H9 (cell line): Measurements from ENCODE around the gene TSPYL2. TPM values are rescaled to one million over a fixed set of nuclear protein-coding genes. Genes with fewer than 3 reads are reported as not detected.

Experiments
- DNase-seq: peaks from one replicate; pipeline ENCODE4 v3.0.0-alpha.2; 2017
- H2AFZ ChIP-seq: one replicate; pipeline ENCODE4 v1.6.1; 2013; ENCODE audit warnings: mild to moderate bottlenecking, low read length, control low read depth, moderate library complexity
- H2AK5ac ChIP-seq: 2 replicates; pipeline ENCODE4 v1.6.1; 2013; ENCODE audit warnings: low read length, control low read depth, mixed read lengths; ENCODE audit not compliant: insufficient read length
- H2BK120ac ChIP-seq: one replicate; pipeline ENCODE4 v1.6.1; 2013; ENCODE audit warnings: low read depth, mild to moderate bottlenecking, low read length, control low read depth, inconsistent platforms; ENCODE audit not compliant: poor library complexity, severe bottlenecking
- H2BK12ac ChIP-seq: 2 replicates; pipeline ENCODE4 v1.6.1; 2013; ENCODE audit warnings: low read length, control low read depth, mixed read lengths, low read depth; ENCODE audit not compliant: insufficient read length
- H2BK15ac ChIP-seq: 2 replicates; pipeline ENCODE4 v1.6.1; 2013; ENCODE audit warnings: low read depth, low read length, control low read depth
- H2BK20ac ChIP-seq: one replicate; pipeline ENCODE4 v1.6.1; 2013; ENCODE audit warnings: low read depth, mild to moderate bottlenecking, low read length, control low read depth, inconsistent platforms; ENCODE audit not compliant: poor library complexity, severe bottlenecking
- H2BK5ac ChIP-seq: 2 replicates; pipeline ENCODE4 v1.6.1; 2013; ENCODE audit warnings: low read length, control low read depth, mixed read lengths; ENCODE audit not compliant: insufficient read length
- H3K14ac ChIP-seq: 2 replicates; pipeline ENCODE4 v1.6.1; 2013; ENCODE audit warnings: low read length, control low read depth; ENCODE audit not compliant: insufficient read depth
- H3K18ac ChIP-seq: 2 replicates; pipeline ENCODE4 v1.6.1; 2013; ENCODE audit warnings: low read depth, mild to moderate bottlenecking, mixed read lengths, low read length, control low read depth; ENCODE audit not compliant: insufficient read length
- H3K23ac ChIP-seq: 2 replicates; pipeline ENCODE4 v1.6.1; 2013; ENCODE audit warnings: low read length, control low read depth, mixed read lengths, low read depth; ENCODE audit not compliant: insufficient read length
- H3K23me2 ChIP-seq: 2 replicates; pipeline ENCODE4 v1.6.1; 2013; ENCODE audit warnings: low read depth, mild to moderate bottlenecking, mixed read lengths, low read length, control low read depth; ENCODE audit not compliant: insufficient read length, poor library complexity, severe bottlenecking
- H3K27ac ChIP-seq: 2 replicates; pipeline ENCODE4 v1.5.1; 2013; ENCODE audit warnings: low read length, control low read depth, mixed read lengths, low read depth; ENCODE audit not compliant: insufficient read length
- H3K27me3 ChIP-seq: 2 replicates; pipeline ENCODE4 v1.6.1; 2013; ENCODE audit warnings: low read length, control low read depth, inconsistent platforms; ENCODE audit not compliant: insufficient read depth
- H3K4ac ChIP-seq: 2 replicates; pipeline ENCODE4 v1.6.1; 2013; ENCODE audit warnings: low read depth, mild to moderate bottlenecking, control low read depth, inconsistent platforms, low read length, moderate library complexity
- H3K4me1 ChIP-seq: 2 replicates; pipeline ENCODE4 v1.6.1; 2013; ENCODE audit warnings: low read length, control low read depth, inconsistent platforms; ENCODE audit not compliant: insufficient read depth
- H3K4me2 ChIP-seq: 2 replicates; pipeline ENCODE4 v1.6.1; 2013; ENCODE audit warnings: low read length, control low read depth, mixed read lengths; ENCODE audit not compliant: insufficient read length, insufficient read depth
- H3K56ac ChIP-seq: 2 replicates; pipeline ENCODE4 v1.6.1; 2013; ENCODE audit warnings: low read depth, mild to moderate bottlenecking, mixed read lengths, low read length, control low read depth; ENCODE audit not compliant: insufficient read length
- H3K79me1 ChIP-seq: 2 replicates; pipeline ENCODE4 v1.6.1; 2013; ENCODE audit warnings: low read depth, mild to moderate bottlenecking, moderate library complexity, low read length, control low read depth, inconsistent platforms; ENCODE audit not compliant: insufficient read depth, poor library complexity, severe bottlenecking
- H3K79me2 ChIP-seq: 2 replicates; pipeline ENCODE4 v1.6.1; 2013; ENCODE audit warnings: low read length, control low read depth, inconsistent platforms; ENCODE audit not compliant: insufficient read depth
- H3K9ac ChIP-seq: 2 replicates; pipeline ENCODE4 v1.6.1; 2013; ENCODE audit warnings: low read length, control low read depth, mixed read lengths; ENCODE audit not compliant: insufficient read length; ENCODE audit errors: extremely low read depth
- H3K9me3 ChIP-seq: one replicate; pipeline ENCODE4 v1.6.1; 2013; ENCODE audit warnings: low read depth, low read length, inconsistent platforms; ENCODE audit not compliant: control insufficient read depth
- H3T11ph ChIP-seq: one replicate; pipeline ENCODE4 v1.6.1; 2013; ENCODE audit warnings: mild to moderate bottlenecking, low read length, control low read depth, inconsistent platforms
- H4K20me1 ChIP-seq: one replicate; pipeline ENCODE4 v1.6.1; 2013; ENCODE audit not compliant: control insufficient read depth, insufficient read length, insufficient read depth
- H4K5ac ChIP-seq: 2 replicates; pipeline ENCODE4 v1.6.1; 2013; ENCODE audit warnings: low read depth, mild to moderate bottlenecking, mixed read lengths, low read length, control low read depth; ENCODE audit not compliant: insufficient read length
- H4K8ac ChIP-seq: replicated peaks from 2 replicates; pipeline ENCODE4 v1.6.1; 2013; ENCODE audit warnings: low read length, control low read depth, mixed read lengths, low read depth; ENCODE audit not compliant: insufficient read length
- H4K91ac ChIP-seq: 2 replicates; pipeline ENCODE4 v1.6.1; 2013; ENCODE audit warnings: low read depth, mild to moderate bottlenecking, moderate library complexity, mixed read lengths, low read length, control low read depth; ENCODE audit not compliant: insufficient read length
- H3K27ac Mint-ChIP-seq, 3 experiments: 2 replicates in 2 of 3; 3 replicates in 1 of 3; pipeline ENCODE4 v1.8.0; 2020 to 2021; ENCODE audit warnings: mixed read lengths in 3 of 3, mild to moderate bottlenecking in 1 of 3, moderate library complexity in 1 of 3
- H3K27me3 Mint-ChIP-seq: 2 replicates; pipeline ENCODE4 v1.8.0; 2021; ENCODE audit warnings: low read depth, mild to moderate bottlenecking, moderate library complexity, mixed read lengths
- H3K36me3 Mint-ChIP-seq, 3 experiments: 2 replicates in 2 of 3; 3 replicates in 1 of 3; pipeline ENCODE4 v1.8.0; 2020 to 2021; ENCODE audit warnings: low read depth in 3 of 3, mixed read lengths in 3 of 3; ENCODE audit not compliant: insufficient read depth in 1 of 3
- H3K4me1 Mint-ChIP-seq, 2 experiments: 2 replicates each; pipeline ENCODE4 v1.8.0; 2020; ENCODE audit warnings: mixed read lengths in 2 of 2
- H3K4me3 Mint-ChIP-seq, 2 experiments: 2 replicates in 1 of 2; 3 replicates in 1 of 2; pipeline ENCODE4 v1.8.0; 2020 to 2021; ENCODE audit warnings: mild to moderate bottlenecking in 2 of 2, mixed read lengths in 2 of 2, moderate library complexity in 1 of 2
- H3K9me3 Mint-ChIP-seq, 2 experiments: 2 replicates in 1 of 2; 3 replicates in 1 of 2; pipeline ENCODE4 v1.8.0; 2020; ENCODE audit warnings: mild to moderate bottlenecking in 2 of 2, mixed read lengths in 2 of 2, moderate library complexity in 1 of 2
- WGBS: extraction: QIAGEN DNeasy Blood & Tissue Kit; methylation state at CpG from one replicate; pipeline ENCODE4 v1.1.7; 2013; ENCODE audit warnings: missing lambda C conversion rate, low lambda C conversion rate, mixed read lengths; ENCODE audit not compliant: insufficient read length; ENCODE audit errors: extremely low coverage; 5-methylcytosine and 5-hydroxymethylcytosine counted together
- total RNA-seq: library from RNA; stranded (reverse); gene quantifications from 2 replicates; pipeline ENCODE4 v1.2.1, GENCODE V29; 2021
- TF ChIP-seq, protein P1 (sequence below): fragments of 200-600 bp; sonication (generic); conservative IDR thresholded peaks from 3 replicates; pipeline ENCODE4 v1.8.0; 2021; ENCODE audit warnings: antibody characterized with exemption, mild to moderate bottlenecking

Gene TSPYL2
- total RNA-seq, 1 experiment from 2014 or later: 24.6 TPM

DNA sequence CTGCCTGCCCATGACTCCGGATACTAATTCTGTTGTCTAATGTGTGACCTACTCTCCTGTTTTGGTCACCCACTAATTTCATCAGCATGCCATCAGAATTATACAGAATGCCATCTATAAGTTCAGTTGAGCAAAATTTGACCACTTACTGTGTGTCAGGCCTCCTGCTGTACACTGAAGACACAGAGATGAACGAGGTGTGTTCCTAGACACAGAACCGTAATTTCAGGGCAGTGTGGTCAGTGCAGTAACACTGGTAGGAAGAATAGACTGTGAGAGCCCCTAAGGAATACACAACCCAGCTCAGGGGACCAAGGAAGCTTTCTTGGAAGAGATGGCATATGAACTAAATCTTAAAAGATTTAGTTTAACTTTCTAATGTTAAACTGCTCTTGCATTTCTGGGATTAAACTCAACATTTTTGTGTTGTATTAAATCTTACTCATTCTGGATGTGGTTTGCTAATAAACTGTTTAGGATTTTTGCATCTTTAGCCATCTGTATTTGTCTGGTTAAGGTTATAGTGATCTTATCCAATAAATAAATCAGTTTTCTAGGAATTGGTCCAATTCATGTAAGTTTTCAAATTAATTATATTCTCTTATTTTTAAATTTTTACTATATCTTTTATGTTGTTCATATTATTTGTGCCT lies 46.1 kb downstream of the TSPYL2 start:
- no CpG with 5 or more reads among the region's 3 CpGs for WGBS

More for the DNA sequence above, 46.1 kb downstream of the TSPYL2 start:
- Histone ChIP-seq H3K79me1 (no peaks in the 10 kb centered on the region), H3K4me1 (no peaks in the 10 kb centered on the region), H3K4ac (no peak overlapping the region), H2BK120ac (no peak overlapping the region), H3K18ac (no peak overlapping the region), H3K9ac (no peak overlapping the region), H3K23me2 (no peaks in the 10 kb centered on the region), H2AFZ (no peak overlapping the region), H2BK15ac (no peak overlapping the region), H4K91ac (no peak overlapping the region), H3K56ac (no peak overlapping the region), H3T11ph (no peak overlapping the region), H2AK5ac (no peak overlapping the region), H2BK20ac (no peak overlapping the region), H3K79me2 (no peaks in the 10 kb centered on the region), H3K4me2 (no peak overlapping the region), H3K27ac (no peak overlapping the region), H2BK12ac (no peak overlapping the region), H3K27me3 (no peaks in the 10 kb centered on the region), H4K8ac (no peak overlapping the region), H3K14ac (no peak overlapping the region), H4K20me1 (no peaks in the 10 kb centered on the region), H2BK5ac (no peak overlapping the region), H3K23ac (no peak overlapping the region), H4K5ac (no peak overlapping the region), H3K9me3 (peaks cover 6% of the 10 kb centered on the region)
- TF ChIP-seq, protein P1, sequence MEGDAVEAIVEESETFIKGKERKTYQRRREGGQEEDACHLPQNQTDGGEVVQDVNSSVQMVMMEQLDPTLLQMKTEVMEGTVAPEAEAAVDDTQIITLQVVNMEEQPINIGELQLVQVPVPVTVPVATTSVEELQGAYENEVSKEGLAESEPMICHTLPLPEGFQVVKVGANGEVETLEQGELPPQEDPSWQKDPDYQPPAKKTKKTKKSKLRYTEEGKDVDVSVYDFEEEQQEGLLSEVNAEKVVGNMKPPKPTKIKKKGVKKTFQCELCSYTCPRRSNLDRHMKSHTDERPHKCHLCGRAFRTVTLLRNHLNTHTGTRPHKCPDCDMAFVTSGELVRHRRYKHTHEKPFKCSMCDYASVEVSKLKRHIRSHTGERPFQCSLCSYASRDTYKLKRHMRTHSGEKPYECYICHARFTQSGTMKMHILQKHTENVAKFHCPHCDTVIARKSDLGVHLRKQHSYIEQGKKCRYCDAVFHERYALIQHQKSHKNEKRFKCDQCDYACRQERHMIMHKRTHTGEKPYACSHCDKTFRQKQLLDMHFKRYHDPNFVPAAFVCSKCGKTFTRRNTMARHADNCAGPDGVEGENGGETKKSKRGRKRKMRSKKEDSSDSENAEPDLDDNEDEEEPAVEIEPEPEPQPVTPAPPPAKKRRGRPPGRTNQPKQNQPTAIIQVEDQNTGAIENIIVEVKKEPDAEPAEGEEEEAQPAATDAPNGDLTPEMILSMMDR: no peak
- H3K4me1 Mint-ChIP-seq: no peaks in the 10 kb centered on the region
- peaks cover 72 to 78% of the 10 kb centered on the region in 2 experiments for H3K9me3 Mint-ChIP-seq
- peaks cover 12 to 21% (median 17%) of the 10 kb centered on the region in 3 experiments for H3K36me3 Mint-ChIP-seq
- no peak overlapping the region for H3K4me3 Mint-ChIP-seq
- no peaks in the 10 kb centered on the region for H3K27me3 Mint-ChIP-seq
- no peak for DNase-seq
- no peak overlapping the region for H3K27ac Mint-ChIP-seq
